HG02885 (cell line): ENCODE data around the gene RRP9.
"Not testable (repeated sequence)": the region's sequence is repeated elsewhere in the genome, so short reads cannot be mapped to it uniquely, and the experiment has no call there.

Experiments
- ATAC-seq: cut with Tn5 transposase; IDR thresholded peaks from one replicate; pipeline ENCODE4 v1.9.1; 2021; ENCODE audit warnings: mild to moderate bottlenecking; ENCODE audit not compliant: unreplicated experiment, poor library complexity

RRP9 gene

GRCh38 chr3:51921081-51921578 is 20.6 kb downstream of the RRP9 start:
- no peak for ATAC-seq

- ATAC-seq = no peak
Observed at GRCh38 chr3:51916418-51916817, 25.3 kb downstream of the RRP9 start.

- no peak for ATAC-seq
Observed at GRCh38 chr3:51908026-51908425, 33.7 kb downstream of the RRP9 start.

DNA sequence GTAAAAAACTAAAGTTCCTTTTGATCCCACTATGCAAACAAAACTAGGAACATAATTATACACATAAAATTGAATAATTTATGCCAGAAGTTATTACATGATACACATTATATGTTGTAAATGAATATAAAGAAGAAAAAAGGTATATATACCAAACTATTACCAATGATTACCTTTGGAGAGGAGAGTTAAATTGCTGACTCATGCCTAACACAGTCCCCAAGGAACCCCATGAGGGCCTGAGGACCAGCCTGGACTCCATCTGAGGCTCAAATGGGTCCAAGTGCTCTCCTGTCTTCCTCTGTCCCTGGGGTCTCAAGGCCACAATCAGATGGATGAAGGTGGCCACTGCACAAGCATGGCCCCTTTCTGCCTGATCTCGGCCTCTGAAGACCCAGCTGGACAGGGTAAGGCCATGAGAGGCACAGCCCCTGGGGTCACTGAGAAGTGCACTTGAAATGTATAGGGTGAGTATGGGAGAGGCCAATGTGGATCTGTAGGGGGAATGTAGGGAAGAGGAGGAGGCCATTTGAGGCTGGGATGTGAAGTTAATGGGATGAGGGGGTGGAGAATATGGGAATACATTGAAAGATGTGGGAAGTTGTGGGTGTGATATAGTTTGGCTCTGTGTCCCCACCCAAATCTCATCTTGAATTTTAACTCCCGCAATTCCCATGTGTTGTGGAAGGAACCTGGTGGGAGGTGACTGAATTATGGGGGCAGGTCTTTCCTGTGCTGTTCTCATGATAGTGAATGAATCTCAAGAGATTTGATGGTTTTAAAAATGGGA is 37.5 kb downstream of the RRP9 start:
- no peak for ATAC-seq

- not testable (repeated sequence) for ATAC-seq
Observed at GRCh38 chr3:51902361-51902760, 39.3 kb downstream of the RRP9 start.

DNA sequence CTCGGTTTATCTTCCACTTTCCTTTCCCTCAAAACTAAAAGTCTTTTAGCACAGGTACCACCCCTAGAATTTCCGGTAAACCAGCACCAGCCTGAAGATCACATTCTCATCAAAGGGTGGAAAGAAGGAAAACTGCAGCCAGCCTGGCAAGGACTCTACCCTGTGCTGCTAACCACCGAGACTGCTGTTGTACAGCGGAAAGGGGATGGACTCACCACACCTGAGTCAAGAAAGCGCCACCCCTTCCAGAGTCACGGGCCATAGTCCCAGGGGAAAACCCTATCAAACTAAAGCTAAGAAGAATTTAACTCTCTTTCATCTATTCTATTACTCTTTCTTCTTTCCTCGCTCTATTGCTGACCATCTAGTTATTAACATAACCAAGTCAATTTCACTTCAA is 41.7 kb downstream of the RRP9 start:
- not testable (repeated sequence) for ATAC-seq

DNA sequence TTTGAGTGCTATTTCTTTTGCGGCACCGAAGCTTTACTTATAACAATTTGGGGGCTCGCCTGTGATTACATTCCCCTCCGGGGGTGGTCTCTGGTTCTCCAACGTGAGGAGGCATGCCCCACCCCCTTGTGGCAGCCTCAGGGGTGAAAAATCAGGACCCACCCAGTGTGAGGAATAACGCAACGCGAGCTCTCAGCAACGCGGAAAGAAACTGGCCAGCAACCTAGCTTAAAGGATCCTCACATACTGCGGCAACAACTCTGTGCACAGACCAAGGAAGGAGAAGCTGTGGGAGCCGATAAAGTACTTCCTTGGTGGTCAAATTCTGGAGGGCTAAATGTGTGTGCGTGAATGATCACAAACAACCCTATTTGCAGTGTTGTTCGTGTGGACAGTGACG is 44.3 kb downstream of the RRP9 start:
- ATAC-seq = no peak

- ATAC-seq = no peak
Observed at GRCh38 chr3:51896607-51897305, 44.9 kb downstream of the RRP9 start.

DNA sequence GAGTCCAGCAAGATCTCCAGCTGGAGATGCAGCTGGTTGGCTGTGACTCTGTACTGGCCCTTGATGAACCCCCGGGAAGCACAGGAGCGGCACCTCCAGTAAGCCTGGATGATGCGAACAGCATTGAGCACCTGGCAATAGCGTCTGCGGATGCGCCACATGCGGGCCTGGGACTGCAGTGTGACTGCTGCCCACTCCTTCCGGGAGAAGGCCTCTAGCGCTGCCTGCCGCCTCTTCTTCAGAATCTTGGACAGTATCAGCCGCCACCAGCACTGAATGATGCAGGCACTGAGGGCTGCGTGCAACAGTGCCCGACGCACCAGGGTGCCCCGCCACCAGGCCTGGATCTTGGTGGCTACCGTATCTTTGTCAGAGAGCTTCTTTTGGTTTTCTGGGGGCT is 46.8 kb downstream of the RRP9 start:
- ATAC-seq = no peak

- ATAC-seq = no peak
Observed at GRCh38 chr3:51894391-51894790, 47.3 kb downstream of the RRP9 start.

- no peak for ATAC-seq
Observed at GRCh38 chr3:51891242-51892039, 50.3 kb downstream of the RRP9 start.

DNA sequence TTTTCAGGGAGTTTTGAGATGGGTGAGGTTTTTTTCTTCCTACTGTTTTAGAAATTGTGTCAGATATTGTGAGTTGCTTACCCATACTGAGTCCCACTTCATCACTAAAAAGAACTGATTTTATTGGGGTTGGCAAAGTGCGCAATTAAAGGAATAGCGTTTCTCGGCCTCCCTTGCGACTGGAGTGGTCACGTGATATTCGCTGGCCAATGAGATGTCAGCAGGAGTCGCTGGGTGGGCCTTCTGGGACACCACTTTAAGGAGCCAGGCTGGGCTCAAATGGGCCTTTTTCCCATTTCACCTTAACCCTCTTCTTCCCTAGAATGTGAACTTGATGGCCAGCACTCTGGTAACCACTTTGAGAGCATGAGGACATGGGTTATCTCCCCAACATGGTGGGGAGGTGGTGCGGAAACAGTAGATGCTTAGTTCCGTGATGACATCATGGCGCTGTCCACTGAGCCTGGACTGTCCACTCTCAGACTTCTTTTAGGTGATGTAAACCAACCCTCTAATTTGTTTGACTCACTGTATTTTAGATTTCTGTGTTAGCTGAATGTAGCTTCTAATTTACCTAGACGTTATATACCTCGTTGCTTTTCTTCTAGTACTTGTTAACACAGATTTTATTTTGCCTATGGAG is 53.1 kb downstream of the RRP9 start:
- ATAC-seq = no peak

DNA sequence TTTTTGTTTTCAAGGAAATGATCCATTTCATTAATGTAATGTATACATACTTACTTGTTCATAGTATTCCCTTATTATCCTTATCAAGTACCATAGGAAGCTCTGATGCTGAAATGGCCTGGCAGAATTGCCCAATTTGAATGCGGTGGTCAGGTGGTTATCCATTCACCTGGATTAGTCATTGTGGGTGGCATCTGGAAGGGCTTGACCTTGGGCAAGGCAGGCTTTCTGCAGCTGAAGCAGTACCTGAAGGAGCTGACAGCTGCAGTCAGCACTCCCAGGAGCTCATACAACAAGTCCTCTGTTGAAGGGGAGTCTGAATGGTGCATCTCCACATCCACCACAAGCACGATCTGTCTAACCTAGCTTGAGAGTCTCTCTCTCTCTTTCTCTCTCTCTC is 54.1 kb downstream of the RRP9 start:
- no peak for ATAC-seq

DNA sequence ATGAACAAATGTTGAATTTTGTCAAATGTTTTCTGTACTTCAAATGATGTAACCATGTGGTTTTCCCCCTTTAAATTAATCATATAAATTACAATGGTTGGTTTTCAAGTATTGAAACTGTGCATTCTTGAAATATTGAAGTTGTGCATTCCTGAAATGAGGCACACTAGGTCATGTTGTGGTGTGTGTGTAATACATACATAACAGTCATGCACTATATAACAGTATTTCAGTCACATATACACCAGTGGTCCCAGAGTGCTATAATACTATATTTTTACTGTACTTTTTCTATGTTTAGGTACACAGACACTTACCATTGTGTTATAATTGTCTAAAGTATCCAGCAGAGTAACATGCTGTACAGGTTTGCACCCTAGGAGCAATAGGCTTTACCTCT is 55.3 kb downstream of the RRP9 start:
- no peak for ATAC-seq
